OCI-LY7 (cell line): ENCODE results near the gene BMPR2.

ENCODE experiments used
- EZH2phosphoT487 ChIP-seq: fragments of 200-600 bp; sonication (generic); IDR thresholded peaks from 2 replicates; pipeline ENCODE4 v1.6.1; 2018; ENCODE audit warnings: low read depth, borderline replicate concordance, mild to moderate bottlenecking, mixed run types, antibody characterized with exemption, low read length, moderate library complexity, mixed read lengths
- TF ChIP-seq, protein P1 (sequence below): fragments of 200-600 bp; sonication (generic); conservative IDR thresholded peaks from 2 replicates; pipeline ENCODE4 v1.5.1; 2014; ENCODE audit warnings: mild to moderate bottlenecking, antibody characterized with exemption, low read length, moderate library complexity, mixed read lengths

- TF ChIP-seq, protein P1, sequence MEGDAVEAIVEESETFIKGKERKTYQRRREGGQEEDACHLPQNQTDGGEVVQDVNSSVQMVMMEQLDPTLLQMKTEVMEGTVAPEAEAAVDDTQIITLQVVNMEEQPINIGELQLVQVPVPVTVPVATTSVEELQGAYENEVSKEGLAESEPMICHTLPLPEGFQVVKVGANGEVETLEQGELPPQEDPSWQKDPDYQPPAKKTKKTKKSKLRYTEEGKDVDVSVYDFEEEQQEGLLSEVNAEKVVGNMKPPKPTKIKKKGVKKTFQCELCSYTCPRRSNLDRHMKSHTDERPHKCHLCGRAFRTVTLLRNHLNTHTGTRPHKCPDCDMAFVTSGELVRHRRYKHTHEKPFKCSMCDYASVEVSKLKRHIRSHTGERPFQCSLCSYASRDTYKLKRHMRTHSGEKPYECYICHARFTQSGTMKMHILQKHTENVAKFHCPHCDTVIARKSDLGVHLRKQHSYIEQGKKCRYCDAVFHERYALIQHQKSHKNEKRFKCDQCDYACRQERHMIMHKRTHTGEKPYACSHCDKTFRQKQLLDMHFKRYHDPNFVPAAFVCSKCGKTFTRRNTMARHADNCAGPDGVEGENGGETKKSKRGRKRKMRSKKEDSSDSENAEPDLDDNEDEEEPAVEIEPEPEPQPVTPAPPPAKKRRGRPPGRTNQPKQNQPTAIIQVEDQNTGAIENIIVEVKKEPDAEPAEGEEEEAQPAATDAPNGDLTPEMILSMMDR: no peak
- no peak for TF ChIP-seq EZH2phosphoT487
Observed at GRCh38 chr2:202541137-202541536, 165.0 kb downstream of the BMPR2 start.
